ENCODE data around the gene REXO5.

REXO5 gene

GRCh38 chr16:20768121-20768520 is 38.2 kb upstream of the REXO5 start:
- H3K36me3 ChIP-seq (ENCODE audit: control insufficient read depth in 2 of 2, insufficient read depth in 2 of 2, low read length in 2 of 2), result no peaks in the 10 kb centered on the region
- H3K4me1 ChIP-seq (ENCODE audit: control insufficient read depth, insufficient read depth, low read length), result no peaks in the 10 kb centered on the region
- no peak overlapping the region for H3K27ac ChIP-seq (ENCODE audit: low read length)
- no peaks in the 10 kb centered on the region for H3K27me3 ChIP-seq (ENCODE audit: control insufficient read depth in 1 of 2, insufficient read depth in 2 of 2, low read length in 2 of 2)
- H3K9ac ChIP-seq (ENCODE audit: low read length in 2 of 2), result no peak overlapping the region
- H3K9me3 ChIP-seq (ENCODE audit: control insufficient read depth in 2 of 2, low read length in 2 of 2), result no peaks in the 10 kb centered on the region
- H3K4me3 ChIP-seq (ENCODE audit: low read length in 2 of 2), result no peak overlapping the region

DNA sequence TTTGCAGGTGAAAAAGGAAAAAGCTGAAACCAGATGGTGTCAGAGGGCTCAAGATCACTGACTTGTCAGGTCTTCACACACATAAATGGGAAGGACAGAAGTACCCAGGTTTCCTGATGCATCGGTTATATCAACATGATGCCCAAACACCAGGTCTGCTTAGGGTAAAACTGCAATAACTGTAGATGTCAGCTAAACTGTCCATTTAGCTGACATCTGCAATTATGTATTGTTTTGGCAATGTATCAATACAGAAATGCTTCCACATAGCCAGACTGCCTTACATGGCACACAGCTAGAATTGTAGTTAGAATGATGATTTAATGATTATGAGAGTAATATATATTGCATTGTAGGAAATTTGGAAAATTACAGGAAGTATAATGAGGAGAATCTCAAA is 37.5 kb upstream of the REXO5 start:
- Histone ChIP-seq H3K4me1 (ENCODE audit: control insufficient read depth, insufficient read depth, low read length) (no peaks in the 10 kb centered on the region), H3K27me3 (ENCODE audit: control insufficient read depth in 1 of 2, insufficient read depth in 2 of 2, low read length in 2 of 2) (no peaks in the 10 kb centered on the region), H3K9ac (ENCODE audit: low read length in 2 of 2) (no peak overlapping the region), H3K9me3 (ENCODE audit: control insufficient read depth in 2 of 2, low read length in 2 of 2) (no peaks in the 10 kb centered on the region), H3K4me3 (ENCODE audit: low read length in 2 of 2) (no peak overlapping the region), H3K27ac (ENCODE audit: low read length) (no peak overlapping the region), H3K36me3 (ENCODE audit: control insufficient read depth in 2 of 2, insufficient read depth in 2 of 2, low read length in 2 of 2) (no peaks in the 10 kb centered on the region)

DNA sequence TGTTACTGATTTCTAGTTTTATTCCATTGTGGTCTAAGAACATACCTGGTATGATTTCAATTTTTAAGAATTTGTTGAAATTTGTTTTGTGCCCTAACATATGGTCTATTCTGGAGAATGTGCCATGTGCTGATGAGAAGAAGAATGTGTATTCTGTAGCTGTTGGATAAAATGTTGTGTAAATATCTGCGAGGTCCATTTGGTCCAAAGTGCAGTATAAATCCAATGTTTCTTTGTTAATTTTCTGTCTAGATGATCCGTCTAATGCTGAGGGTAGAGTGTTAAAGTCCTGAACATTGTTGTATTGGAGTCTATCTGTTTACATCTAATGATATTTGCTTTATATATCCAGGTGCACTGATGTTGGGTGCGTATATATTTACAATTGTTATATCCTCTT is 32.6 kb upstream of the REXO5 start:
- no peak overlapping the region for H3K4me3 ChIP-seq (ENCODE audit: low read length in 2 of 2)
- no peaks in the 10 kb centered on the region for H3K27me3 ChIP-seq (ENCODE audit: control insufficient read depth in 1 of 2, insufficient read depth in 2 of 2, low read length in 2 of 2)
- no peaks in the 10 kb centered on the region for H3K9me3 ChIP-seq (ENCODE audit: control insufficient read depth in 2 of 2, low read length in 2 of 2)
- no peaks in the 10 kb centered on the region for H3K36me3 ChIP-seq (ENCODE audit: control insufficient read depth in 2 of 2, insufficient read depth in 2 of 2, low read length in 2 of 2)
- no peaks in the 10 kb centered on the region for H3K4me1 ChIP-seq (ENCODE audit: control insufficient read depth, insufficient read depth, low read length)
- no peak overlapping the region for H3K9ac ChIP-seq (ENCODE audit: low read length in 2 of 2)
- no peak overlapping the region for H3K27ac ChIP-seq (ENCODE audit: low read length)

DNA sequence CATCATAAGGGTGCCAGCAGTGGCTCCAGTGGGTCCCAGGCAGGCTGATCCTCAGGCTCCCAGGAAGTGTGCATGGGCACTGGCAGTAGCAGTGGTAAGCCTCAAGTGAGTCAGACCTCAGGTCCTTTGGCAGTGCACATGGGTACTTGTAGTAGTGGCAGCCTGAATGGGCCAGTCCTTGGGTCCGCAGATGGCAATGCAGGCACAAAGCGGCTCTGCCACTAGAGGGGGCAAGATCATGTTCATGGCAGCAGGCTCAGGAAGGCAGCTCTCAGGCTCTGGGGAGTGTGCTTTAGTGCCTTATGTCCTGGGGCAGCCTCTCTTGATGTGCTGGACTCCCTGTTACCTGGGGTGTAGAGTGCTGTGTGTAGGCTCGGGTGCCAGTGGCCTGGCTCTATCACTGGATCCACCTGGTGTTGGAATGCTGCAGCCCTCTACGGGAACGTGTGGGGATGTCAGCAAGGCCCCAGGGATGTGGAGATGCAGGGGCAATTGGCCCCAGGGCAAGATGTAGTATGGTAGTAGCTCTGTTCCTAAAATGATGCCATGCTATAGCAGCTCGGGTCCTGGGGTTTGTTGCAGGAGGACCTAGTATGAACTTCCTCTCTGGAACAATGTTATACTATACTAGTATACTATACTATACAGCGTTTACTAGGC is 31.5 kb upstream of the REXO5 start:
- no peaks in the 10 kb centered on the region for H3K4me1 ChIP-seq (ENCODE audit: control insufficient read depth, insufficient read depth, low read length)
- no peaks in the 10 kb centered on the region for H3K9me3 ChIP-seq (ENCODE audit: control insufficient read depth in 2 of 2, low read length in 2 of 2)
- no peaks in the 10 kb centered on the region for H3K27me3 ChIP-seq (ENCODE audit: control insufficient read depth in 1 of 2, insufficient read depth in 2 of 2, low read length in 2 of 2)
- no peak overlapping the region for H3K4me3 ChIP-seq (ENCODE audit: low read length in 2 of 2)
- no peak overlapping the region for H3K9ac ChIP-seq (ENCODE audit: low read length in 2 of 2)
- no peaks in the 10 kb centered on the region for H3K36me3 ChIP-seq (ENCODE audit: control insufficient read depth in 2 of 2, insufficient read depth in 2 of 2, low read length in 2 of 2)
- no peak overlapping the region for H3K27ac ChIP-seq (ENCODE audit: low read length)

DNA sequence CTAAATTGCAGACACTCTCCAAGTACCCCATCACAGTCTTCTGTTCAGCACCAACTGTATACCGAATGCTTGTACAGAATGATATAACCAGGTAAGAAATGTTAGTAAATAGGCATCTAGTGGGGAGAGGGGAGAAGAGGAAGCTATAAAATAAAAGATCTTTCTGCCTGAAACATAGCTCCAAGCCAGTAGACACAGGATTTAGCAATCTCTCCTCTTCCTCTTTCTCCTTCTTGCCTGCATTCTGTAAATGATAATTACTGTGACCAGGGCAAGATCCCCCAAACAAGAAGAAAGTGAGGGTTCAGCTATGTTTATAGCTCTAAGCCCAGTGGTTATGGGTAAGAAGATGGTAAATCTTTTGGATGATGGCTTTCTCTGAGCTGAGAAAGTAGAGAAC is 24.6 kb upstream of the REXO5 start:
- Histone ChIP-seq H3K4me3 (ENCODE audit: low read length in 2 of 2) (no peak overlapping the region), H3K9ac (ENCODE audit: low read length in 2 of 2) (no peak overlapping the region), H3K36me3 (ENCODE audit: control insufficient read depth in 2 of 2, insufficient read depth in 2 of 2, low read length in 2 of 2) (no peaks in the 10 kb centered on the region), H3K9me3 (ENCODE audit: control insufficient read depth in 2 of 2, low read length in 2 of 2) (no peaks in the 10 kb centered on the region), H3K4me1 (ENCODE audit: control insufficient read depth, insufficient read depth, low read length) (no peaks in the 10 kb centered on the region), H3K27me3 (ENCODE audit: control insufficient read depth in 1 of 2, insufficient read depth in 2 of 2, low read length in 2 of 2) (no peaks in the 10 kb centered on the region), H3K27ac (ENCODE audit: low read length) (no peak overlapping the region)

DNA sequence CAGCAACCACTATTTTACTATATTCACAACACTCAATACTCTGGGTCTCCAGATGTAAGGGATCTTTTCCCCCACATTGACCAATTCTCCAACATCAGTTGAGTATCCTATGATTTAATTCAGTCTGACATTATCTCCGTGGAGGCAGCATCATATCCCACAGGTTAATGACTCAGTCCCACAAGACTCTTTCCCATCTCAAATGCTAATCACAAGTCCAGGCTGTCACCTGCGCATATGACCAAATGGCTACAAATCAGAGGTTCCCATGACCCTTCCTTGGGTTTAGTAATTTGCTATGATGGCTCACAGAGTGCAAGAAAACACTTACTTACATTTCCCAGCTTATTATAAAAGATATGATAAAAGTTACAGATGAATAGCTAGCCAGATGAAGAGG is 23.9 kb upstream of the REXO5 start:
- Histone ChIP-seq H3K36me3 (ENCODE audit: control insufficient read depth in 2 of 2, insufficient read depth in 2 of 2, low read length in 2 of 2) (no peaks in the 10 kb centered on the region), H3K9ac (ENCODE audit: low read length in 2 of 2) (no peak overlapping the region), H3K4me1 (ENCODE audit: control insufficient read depth, insufficient read depth, low read length) (no peaks in the 10 kb centered on the region), H3K9me3 (ENCODE audit: control insufficient read depth in 2 of 2, low read length in 2 of 2) (no peaks in the 10 kb centered on the region), H3K4me3 (ENCODE audit: low read length in 2 of 2) (no peak overlapping the region), H3K27me3 (ENCODE audit: control insufficient read depth in 1 of 2, insufficient read depth in 2 of 2, low read length in 2 of 2) (no peaks in the 10 kb centered on the region), H3K27ac (ENCODE audit: low read length) (no peak overlapping the region)

DNA sequence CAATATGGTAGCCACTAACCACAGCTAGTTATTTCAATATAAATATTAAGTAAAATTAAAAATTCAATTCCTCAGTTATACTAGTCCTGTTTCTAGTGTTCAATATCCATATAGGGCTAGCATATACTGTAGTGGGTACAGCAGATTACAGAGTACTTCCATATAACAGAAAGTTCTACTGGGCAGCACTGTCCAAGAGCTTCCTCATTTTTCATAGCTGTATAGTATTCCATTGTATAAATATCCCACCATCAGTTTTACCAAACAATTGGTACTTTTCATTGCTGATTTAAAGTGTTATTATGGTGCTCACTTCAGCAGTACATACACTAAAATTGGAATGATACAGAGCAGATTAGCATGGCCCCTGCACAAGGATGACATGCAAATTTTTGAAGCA is 22.1 kb upstream of the REXO5 start:
- Histone ChIP-seq H3K36me3 (ENCODE audit: control insufficient read depth in 2 of 2, insufficient read depth in 2 of 2, low read length in 2 of 2) (no peaks in the 10 kb centered on the region), H3K4me3 (ENCODE audit: low read length in 2 of 2) (no peak overlapping the region), H3K9ac (ENCODE audit: low read length in 2 of 2) (no peak overlapping the region), H3K27me3 (ENCODE audit: control insufficient read depth in 1 of 2, insufficient read depth in 2 of 2, low read length in 2 of 2) (no peaks in the 10 kb centered on the region), H3K9me3 (ENCODE audit: control insufficient read depth in 2 of 2, low read length in 2 of 2) (no peaks in the 10 kb centered on the region), H3K4me1 (ENCODE audit: control insufficient read depth, insufficient read depth, low read length) (no peaks in the 10 kb centered on the region), H3K27ac (ENCODE audit: low read length) (no peak overlapping the region)

DNA sequence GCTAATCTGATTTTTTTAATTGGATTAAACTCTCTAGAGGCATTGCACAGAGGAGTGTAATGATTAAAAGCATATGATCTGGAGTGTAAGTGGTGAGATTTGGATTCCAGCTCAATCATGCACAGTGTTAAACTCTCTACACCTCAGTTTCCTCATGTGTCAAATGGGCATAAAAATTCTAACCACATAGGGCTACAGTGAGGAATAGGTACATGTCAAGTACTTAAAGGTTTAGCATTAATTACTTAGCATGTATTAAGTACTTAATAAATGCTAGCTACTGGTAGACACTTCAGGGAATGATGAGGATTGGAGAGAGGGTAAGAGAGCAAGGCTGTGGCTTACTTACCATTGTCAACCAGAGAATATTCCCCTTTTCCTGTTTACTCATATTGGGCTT is 17.2 kb upstream of the REXO5 start:
- H3K36me3 ChIP-seq (ENCODE audit: control insufficient read depth in 2 of 2, insufficient read depth in 2 of 2, low read length in 2 of 2), result no peaks in the 10 kb centered on the region
- no peaks in the 10 kb centered on the region for H3K4me1 ChIP-seq (ENCODE audit: control insufficient read depth, insufficient read depth, low read length)
- no peak overlapping the region for H3K27ac ChIP-seq (ENCODE audit: low read length)
- H3K9me3 ChIP-seq (ENCODE audit: control insufficient read depth in 2 of 2, low read length in 2 of 2), result no peaks in the 10 kb centered on the region
- H3K27me3 ChIP-seq (ENCODE audit: control insufficient read depth in 1 of 2, insufficient read depth in 2 of 2, low read length in 2 of 2), result no peaks in the 10 kb centered on the region
- H3K9ac ChIP-seq (ENCODE audit: low read length in 2 of 2), result no peak overlapping the region
- no peak overlapping the region for H3K4me3 ChIP-seq (ENCODE audit: low read length in 2 of 2)

- Histone ChIP-seq H3K36me3 (ENCODE audit: control insufficient read depth in 2 of 2, insufficient read depth in 2 of 2, low read length in 2 of 2) (no peaks in the 10 kb centered on the region), H3K9me3 (ENCODE audit: control insufficient read depth in 2 of 2, low read length in 2 of 2) (no peaks in the 10 kb centered on the region), H3K4me3 (ENCODE audit: low read length in 2 of 2) (no peak overlapping the region), H3K4me1 (ENCODE audit: control insufficient read depth, insufficient read depth, low read length) (no peaks in the 10 kb centered on the region), H3K27me3 (ENCODE audit: control insufficient read depth in 1 of 2, insufficient read depth in 2 of 2, low read length in 2 of 2) (no peaks in the 10 kb centered on the region), H3K27ac (ENCODE audit: low read length) (no peak overlapping the region), H3K9ac (ENCODE audit: low read length in 2 of 2) (no peak overlapping the region)
Measured at GRCh38 chr16:20791923-20792612, 14.3 kb upstream of the REXO5 start.

DNA sequence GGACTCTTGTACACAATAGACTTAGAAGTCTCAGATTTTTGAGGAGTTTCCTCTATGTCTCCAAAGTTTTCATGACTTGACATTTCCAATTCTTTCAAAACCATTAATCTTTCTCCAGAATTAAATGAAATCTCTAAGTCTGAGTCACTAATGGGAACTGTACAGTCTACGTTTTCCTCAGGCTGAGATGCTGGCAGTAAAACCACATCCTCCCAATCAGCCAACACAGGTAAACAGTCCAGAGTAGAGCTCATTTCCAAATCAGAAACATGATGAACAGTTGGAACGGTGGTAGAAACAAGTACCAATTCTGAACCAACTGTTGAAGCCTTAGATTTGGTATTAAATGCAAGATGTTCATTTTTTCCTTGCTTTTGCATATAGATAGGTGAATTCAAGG is 8.0 kb upstream of the REXO5 start:
- Histone ChIP-seq H3K27me3 (ENCODE audit: control insufficient read depth in 1 of 2, insufficient read depth in 2 of 2, low read length in 2 of 2) (no peaks in the 10 kb centered on the region), H3K4me3 (ENCODE audit: low read length in 2 of 2) (no peak overlapping the region), H3K36me3 (ENCODE audit: control insufficient read depth in 2 of 2, insufficient read depth in 2 of 2, low read length in 2 of 2) (peaks cover 4 to 7% of the 10 kb centered on the region in 2 donors), H3K9ac (ENCODE audit: low read length in 2 of 2) (no peak overlapping the region), H3K9me3 (ENCODE audit: control insufficient read depth in 2 of 2, low read length in 2 of 2) (no peaks in the 10 kb centered on the region), H3K27ac (ENCODE audit: low read length) (no peak overlapping the region), H3K4me1 (ENCODE audit: control insufficient read depth, insufficient read depth, low read length) (no peaks in the 10 kb centered on the region)

- H3K9ac ChIP-seq (ENCODE audit: low read length in 2 of 2), result no peak overlapping the region
- peaks cover 4 to 7% of the 10 kb centered on the region in 2 donors for H3K36me3 ChIP-seq (ENCODE audit: control insufficient read depth in 2 of 2, insufficient read depth in 2 of 2, low read length in 2 of 2)
- no peak overlapping the region for H3K27ac ChIP-seq (ENCODE audit: low read length)
- H3K9me3 ChIP-seq (ENCODE audit: control insufficient read depth in 2 of 2, low read length in 2 of 2), result no peaks in the 10 kb centered on the region
- no peaks in the 10 kb centered on the region for H3K4me1 ChIP-seq (ENCODE audit: control insufficient read depth, insufficient read depth, low read length)
- H3K27me3 ChIP-seq (ENCODE audit: control insufficient read depth in 1 of 2, insufficient read depth in 2 of 2, low read length in 2 of 2), result no peaks in the 10 kb centered on the region
- H3K4me3 ChIP-seq (ENCODE audit: low read length in 2 of 2), result no peak overlapping the region
Measured at GRCh38 chr16:20799599-20799998, 6.7 kb upstream of the REXO5 start.
